ENCODE results near the gene CDC34. TPM values are rescaled to one million over a fixed set of nuclear protein-coding genes. Genes with fewer than 3 reads are reported as not detected.

Gene CDC34
- total RNA-seq, 2 donors from 2014 or later: 77.0 to 101 TPM

GRCh38 chr19:497491-497868, 34.1 kb upstream of the CDC34 start:
- Histone ChIP-seq H3K9me3 (no peaks in the 10 kb centered on the region), H3K4me1 (peaks cover 21% of the 10 kb centered on the region), H3K27me3 (peaks cover 5 to 32% of the 10 kb centered on the region in 2 donors), H3K4me3 (no peak overlapping the region), H3K27ac (no peak overlapping the region), H3K36me3 (replicated peaks in 1 of 2; ENCODE audit: insufficient read depth in 1 of 2, low read depth in 2 of 2) (no peaks in the 10 kb centered on the region)
- DNase-seq: no peak
- no peak for TF ChIP-seq POLR2A (IDR thresholded peaks at IDR 0.05)
- no peak for TF ChIP-seq CTCF (IDR thresholded peaks at IDR 0.05)
- 1 to 12% methylated on average over 5 to 14 of the region's 36 CpGs for WGBS, 2 donors
- intact Hi-C loops (cut with DNase I): no loop called here
- no peak for ATAC-seq

- TF ChIP-seq CTCF (IDR thresholded peaks at IDR 0.05): no peak
- H3K36me3 ChIP-seq (replicated peaks in 1 of 2; ENCODE audit: insufficient read depth in 1 of 2, low read depth in 2 of 2): no peaks in the 10 kb centered on the region
- no peak for DNase-seq
- no peak overlapping the region for H3K4me3 ChIP-seq
- H3K4me1 ChIP-seq: peaks cover 21% of the 10 kb centered on the region
- H3K9me3 ChIP-seq: no peaks in the 10 kb centered on the region
- WGBS, 2 donors: 5 to 10% methylated on average over 10 to 40 of the region's 50 CpGs
- peak; percentile 30 for ATAC-seq
- intact Hi-C loops (cut with DNase I): no loop called here
- no peak overlapping the region for H3K27ac ChIP-seq
- peaks cover 5 to 32% of the 10 kb centered on the region in 2 donors for H3K27me3 ChIP-seq
Measured at GRCh38 chr19:497869-498510, 33.6 kb upstream of the CDC34 start.

GRCh38 chr19:498511-498891, 33.1 kb upstream of the CDC34 start:
- intact Hi-C loops (cut with DNase I): no loop called here
- ATAC-seq (no peak), DNase-seq (no peak)
- Histone ChIP-seq H3K4me1 (peaks cover 21% of the 10 kb centered on the region), H3K27ac (no peak overlapping the region), H3K27me3 (peaks cover 5 to 32% of the 10 kb centered on the region in 2 donors), H3K9me3 (no peaks in the 10 kb centered on the region), H3K36me3 (replicated peaks in 1 of 2; ENCODE audit: insufficient read depth in 1 of 2, low read depth in 2 of 2) (no peaks in the 10 kb centered on the region), H3K4me3 (no peak overlapping the region)
- WGBS, 2 donors: 0 to 11% methylated on average over 1 to 25 of the region's 26 CpGs
- TF ChIP-seq POLR2A (IDR thresholded peaks at IDR 0.05): no peak
- no peak for TF ChIP-seq CTCF (IDR thresholded peaks at IDR 0.05)

- Histone ChIP-seq H3K9me3 (no peaks in the 10 kb centered on the region), H3K4me1 (peaks cover 21% of the 10 kb centered on the region), H3K27me3 (peaks cover 5 to 32% of the 10 kb centered on the region in 2 donors), H3K4me3 (no peak overlapping the region), H3K36me3 (replicated peaks in 1 of 2; ENCODE audit: insufficient read depth in 1 of 2, low read depth in 2 of 2) (no peaks in the 10 kb centered on the region), H3K27ac (no peak overlapping the region)
- TF ChIP-seq POLR2A (IDR thresholded peaks at IDR 0.05) (no peak), CTCF (IDR thresholded peaks at IDR 0.05) (no peak)
- intact Hi-C loops (cut with DNase I): no loop called here
- 63 to 71% methylated on average over 30 to 31 of the region's 31 CpGs for WGBS, 2 donors
- no peak for ATAC-seq
- DNase-seq: no peak
Measured at GRCh38 chr19:498977-499623, 32.5 kb upstream of the CDC34 start.

- Histone ChIP-seq H3K4me1 (peaks cover 17% of the 10 kb centered on the region), H3K4me3 (no peak overlapping the region), H3K36me3 (replicated peaks in 1 of 2; ENCODE audit: insufficient read depth in 1 of 2, low read depth in 2 of 2) (no peaks in the 10 kb centered on the region), H3K9me3 (no peaks in the 10 kb centered on the region), H3K27ac (no peak overlapping the region), H3K27me3 (peaks cover 5 to 21% of the 10 kb centered on the region in 2 donors)
- WGBS, 2 donors: 73 to 76% methylated on average over 9 to 17 of the region's 17 CpGs
- intact Hi-C loops (cut with DNase I): no loop called here
- ATAC-seq (no peak), DNase-seq (no peak)
- TF ChIP-seq CTCF (IDR thresholded peaks at IDR 0.05) (no peak), POLR2A (IDR thresholded peaks at IDR 0.05) (no peak)
Measured at GRCh38 chr19:501646-502045, 29.9 kb upstream of the CDC34 start.
